LNCaP clone FGC (cell line): ENCODE data around the gene TNS3.

Experiments
- DNase-seq: peaks from one replicate; pipeline ENCODE4 v3.0.0-alpha.2; 2011; ENCODE audit warnings: low read depth
- H3K4me3 ChIP-seq: 2 replicates; pipeline ENCODE4 v1.5.1; 2011; ENCODE audit warnings: mild to moderate bottlenecking, low read depth, low read length, control low read depth
- TF ChIP-seq, protein P1 (sequence below): IDR thresholded peaks from 2 replicates; pipeline ENCODE4 v1.5.1; 2012; ENCODE audit warnings: mild to moderate bottlenecking; ENCODE audit not compliant: control insufficient read depth, insufficient read depth; ENCODE audit errors: extremely low read depth

TNS3 gene

DNA sequence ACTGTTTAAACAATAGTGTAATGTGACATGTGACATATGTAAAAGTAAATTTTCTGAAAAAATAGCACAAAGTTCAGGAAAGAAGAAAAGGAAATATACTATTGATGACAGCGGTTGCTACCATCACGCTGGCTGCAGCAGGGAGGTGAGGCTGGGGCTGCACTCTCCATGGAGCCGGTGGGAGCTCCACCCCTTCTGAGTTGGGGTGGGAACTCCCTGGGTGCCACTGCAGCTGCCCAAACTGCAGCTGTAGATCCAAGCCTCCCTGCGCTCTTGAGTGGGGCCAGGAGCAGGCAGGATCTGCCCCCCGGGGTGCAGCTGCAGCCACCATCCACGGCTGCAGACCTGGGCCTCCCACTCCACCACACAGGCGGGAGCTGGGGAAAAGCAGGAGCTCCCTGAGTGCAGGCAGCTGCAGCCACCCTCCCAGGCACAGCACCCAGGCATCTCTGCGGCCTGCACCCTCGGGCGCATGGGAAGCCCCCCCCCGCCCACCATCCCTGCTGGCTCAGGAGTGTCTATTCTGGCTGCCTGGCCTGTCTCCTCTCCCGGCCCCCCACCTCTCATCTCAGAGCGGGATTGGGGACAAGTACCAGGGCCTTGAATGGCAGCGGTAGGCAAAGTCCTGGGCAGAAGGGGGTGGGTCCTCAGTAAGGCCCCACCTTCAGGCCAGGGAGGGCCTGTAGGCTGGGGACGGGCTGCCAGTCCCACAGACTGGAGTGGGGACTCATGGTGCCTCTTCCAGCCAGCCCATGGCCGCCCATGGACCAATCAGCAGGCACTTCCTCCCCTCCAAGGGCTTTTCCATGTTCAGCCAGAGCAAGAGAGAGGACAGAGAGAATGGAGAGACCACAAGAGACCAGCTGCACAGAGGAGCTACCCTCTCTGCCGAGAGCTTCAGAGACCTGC is 50.1 kb downstream of the TNS3 start:
- DNase-seq: no peak
- no peak overlapping the region for H3K4me3 ChIP-seq
- TF ChIP-seq, protein P1, sequence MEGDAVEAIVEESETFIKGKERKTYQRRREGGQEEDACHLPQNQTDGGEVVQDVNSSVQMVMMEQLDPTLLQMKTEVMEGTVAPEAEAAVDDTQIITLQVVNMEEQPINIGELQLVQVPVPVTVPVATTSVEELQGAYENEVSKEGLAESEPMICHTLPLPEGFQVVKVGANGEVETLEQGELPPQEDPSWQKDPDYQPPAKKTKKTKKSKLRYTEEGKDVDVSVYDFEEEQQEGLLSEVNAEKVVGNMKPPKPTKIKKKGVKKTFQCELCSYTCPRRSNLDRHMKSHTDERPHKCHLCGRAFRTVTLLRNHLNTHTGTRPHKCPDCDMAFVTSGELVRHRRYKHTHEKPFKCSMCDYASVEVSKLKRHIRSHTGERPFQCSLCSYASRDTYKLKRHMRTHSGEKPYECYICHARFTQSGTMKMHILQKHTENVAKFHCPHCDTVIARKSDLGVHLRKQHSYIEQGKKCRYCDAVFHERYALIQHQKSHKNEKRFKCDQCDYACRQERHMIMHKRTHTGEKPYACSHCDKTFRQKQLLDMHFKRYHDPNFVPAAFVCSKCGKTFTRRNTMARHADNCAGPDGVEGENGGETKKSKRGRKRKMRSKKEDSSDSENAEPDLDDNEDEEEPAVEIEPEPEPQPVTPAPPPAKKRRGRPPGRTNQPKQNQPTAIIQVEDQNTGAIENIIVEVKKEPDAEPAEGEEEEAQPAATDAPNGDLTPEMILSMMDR: no peak

DNA sequence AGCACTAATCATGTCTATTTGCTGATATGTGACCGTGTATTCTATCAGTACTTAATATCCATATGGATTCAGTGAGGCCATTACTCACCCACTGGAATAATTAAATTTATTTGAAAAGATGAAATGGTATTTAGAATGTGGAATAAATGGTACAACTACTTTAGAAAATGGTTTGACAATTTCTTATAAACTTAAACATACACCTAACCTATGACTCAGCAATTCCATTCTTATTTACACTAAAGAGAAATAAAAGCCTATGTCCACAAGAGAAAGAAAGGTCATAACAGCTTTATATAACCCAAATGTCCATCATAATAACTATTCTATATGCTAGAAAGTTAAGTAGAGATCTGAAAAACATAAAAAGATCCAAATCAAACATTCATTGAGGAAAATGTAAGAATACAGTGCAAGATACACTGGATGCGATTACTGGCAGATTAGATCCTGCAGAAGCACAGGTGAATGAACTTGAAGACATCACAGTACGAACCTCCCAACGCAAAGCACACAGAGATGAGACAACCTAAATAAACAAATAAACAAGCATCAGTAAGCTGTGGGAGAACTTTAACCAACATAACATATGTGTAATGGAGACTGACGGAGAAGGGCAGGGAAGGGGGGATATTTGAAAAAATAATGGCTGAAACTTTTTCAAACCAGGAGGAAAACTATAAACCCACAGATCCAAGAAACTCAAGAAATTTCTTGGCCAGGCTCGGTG is 51.9 kb downstream of the TNS3 start:
- DNase-seq: peak; percentile 6
- no peak overlapping the region for H3K4me3 ChIP-seq
- TF ChIP-seq, protein P1: no peak

DNA sequence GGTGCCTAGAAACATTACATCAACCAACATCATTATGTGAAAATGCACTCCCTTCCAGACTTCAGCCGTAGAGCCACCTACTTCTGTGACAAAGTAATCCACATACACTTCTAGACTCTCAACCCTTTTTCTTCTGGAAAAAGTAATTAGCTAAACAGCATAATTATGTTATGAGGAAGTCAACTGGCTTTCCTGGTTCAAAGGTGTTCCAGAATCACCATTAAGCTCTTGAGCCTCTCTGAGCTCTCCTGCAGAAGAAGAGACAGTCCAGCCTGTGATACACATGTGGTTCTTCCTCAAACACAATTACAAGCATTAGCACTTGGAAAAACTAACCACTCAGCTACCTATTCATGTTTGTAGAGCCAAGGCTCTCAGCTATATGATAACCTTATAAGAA is 52.5 kb downstream of the TNS3 start:
- DNase-seq: no peak
- H3K4me3 ChIP-seq: no peak overlapping the region
- TF ChIP-seq, protein P1: no peak

DNA sequence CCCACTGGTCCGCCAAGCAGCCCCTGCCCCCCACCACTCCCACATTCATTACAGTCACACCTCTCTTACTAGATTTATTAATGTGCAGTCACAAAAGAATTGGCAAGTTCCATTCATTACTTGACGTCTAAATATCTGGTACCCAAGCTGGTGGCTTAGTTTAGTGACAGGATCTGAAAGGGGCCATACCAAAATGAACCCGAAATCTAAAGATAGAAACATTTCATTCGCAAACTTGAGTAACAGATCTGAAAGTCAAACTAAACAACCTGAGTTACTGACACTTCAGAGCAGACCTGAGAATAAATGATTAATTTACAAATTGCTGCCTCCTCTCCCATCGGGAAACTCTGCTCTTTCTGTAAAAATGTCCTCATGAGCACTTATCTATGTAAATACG is 53.4 kb downstream of the TNS3 start:
- TF ChIP-seq, protein P1: no peak
- no peak for DNase-seq
- H3K4me3 ChIP-seq: no peak overlapping the region

DNA sequence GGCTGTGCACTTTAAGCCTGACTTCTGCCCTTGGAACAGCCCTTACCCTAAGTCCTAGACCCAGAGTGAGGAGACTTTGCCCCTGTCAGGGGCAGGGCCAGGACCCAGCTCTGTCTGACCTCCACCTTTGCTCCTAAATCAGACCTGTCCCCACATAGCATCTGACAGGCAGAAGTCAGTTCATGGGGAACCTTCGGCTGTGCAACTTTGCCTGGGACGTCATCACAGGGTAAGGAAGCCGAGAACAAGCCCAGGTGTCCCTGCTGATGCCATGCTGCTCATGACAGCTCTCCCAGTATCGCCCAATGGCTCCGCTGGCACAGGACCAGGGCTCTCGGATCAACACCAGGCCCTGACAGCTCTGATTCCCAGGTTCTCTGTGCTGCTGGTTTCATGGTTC is 55.4 kb downstream of the TNS3 start:
- no peak overlapping the region for H3K4me3 ChIP-seq
- no peak for DNase-seq

DNA sequence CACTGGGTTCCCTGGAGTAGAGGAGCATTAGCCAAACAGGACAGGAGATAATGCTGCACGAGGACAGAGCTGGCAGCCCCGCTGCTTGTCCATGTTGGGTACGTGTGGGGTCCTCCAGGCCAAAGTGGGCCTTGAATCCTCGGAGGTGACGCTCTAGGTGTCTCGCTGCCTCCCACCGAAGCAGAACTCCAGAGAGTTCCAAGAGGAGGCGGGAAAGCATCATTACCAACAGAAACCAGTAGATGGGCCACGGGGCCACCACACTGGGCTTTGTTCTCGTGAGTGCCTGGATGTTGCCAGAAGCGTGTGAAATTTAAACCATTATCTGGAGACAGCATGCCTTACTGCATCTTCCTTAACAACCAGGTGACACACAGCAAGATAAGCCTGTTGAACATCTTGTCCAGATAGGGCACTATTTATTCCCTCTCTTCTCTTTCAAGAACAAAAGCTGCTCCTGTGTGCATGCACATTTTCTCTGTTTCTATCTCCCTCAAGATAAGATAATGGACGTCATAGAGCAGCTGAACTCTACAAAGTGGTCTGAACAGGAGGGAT is 56.8 kb downstream of the TNS3 start:
- TF ChIP-seq, protein P1: no peak
- DNase-seq: no peak
- H3K4me3 ChIP-seq: no peak overlapping the region

More for the DNA sequence above, 55.4 kb downstream of the TNS3 start:
- TF ChIP-seq, protein P1: no peak
